Skin epidermis (tissue), 12 donors: ENCODE data around the gene WDR20.
A peak's percentile ranks its signal among the peaks of the same experiment; 100 is the strongest.

ENCODE experiments used
- H3K27ac ChIP-seq, 21 experiments: fragments of 200-600 bp; sonication (generic) in 11 of 21; one replicate each; pipeline ENCODE4 v1.5.0; 2020; ENCODE audit warnings: mild to moderate bottlenecking in 3 of 21, inconsistent platforms in 2 of 21, moderate library complexity in 2 of 21
- H3K4me3 ChIP-seq, 7 experiments: fragments of 200-600 bp; sonication (generic) in 2 of 7; one replicate each; pipeline ENCODE4 v1.5.0; 2020; ENCODE audit warnings: inconsistent platforms in 2 of 7, mild to moderate bottlenecking in 2 of 7, moderate library complexity in 1 of 7

WDR20 gene

DNA sequence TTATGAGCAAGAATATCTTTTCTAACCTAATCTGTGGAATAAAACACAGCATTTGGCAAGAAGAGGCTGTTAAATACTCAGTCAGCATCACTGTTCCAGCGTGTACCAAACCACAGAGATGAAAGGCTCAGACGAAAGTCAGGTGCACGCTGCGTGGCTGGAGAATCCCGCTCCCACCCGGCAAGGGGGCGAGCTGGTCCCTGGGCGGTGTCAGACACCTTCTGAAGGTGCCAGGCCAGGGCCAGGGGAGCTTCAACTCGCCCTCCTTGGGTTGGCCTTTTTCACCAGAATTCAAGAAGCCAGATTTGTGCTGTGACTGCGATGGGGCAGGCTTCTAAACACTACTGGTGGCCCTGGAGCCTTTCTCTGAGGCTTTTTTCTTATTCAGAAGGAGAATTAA is 73.1 kb downstream of the WDR20 start:
- no peak overlapping the region for H3K27ac ChIP-seq
- no peak overlapping the region for H3K4me3 ChIP-seq

DNA sequence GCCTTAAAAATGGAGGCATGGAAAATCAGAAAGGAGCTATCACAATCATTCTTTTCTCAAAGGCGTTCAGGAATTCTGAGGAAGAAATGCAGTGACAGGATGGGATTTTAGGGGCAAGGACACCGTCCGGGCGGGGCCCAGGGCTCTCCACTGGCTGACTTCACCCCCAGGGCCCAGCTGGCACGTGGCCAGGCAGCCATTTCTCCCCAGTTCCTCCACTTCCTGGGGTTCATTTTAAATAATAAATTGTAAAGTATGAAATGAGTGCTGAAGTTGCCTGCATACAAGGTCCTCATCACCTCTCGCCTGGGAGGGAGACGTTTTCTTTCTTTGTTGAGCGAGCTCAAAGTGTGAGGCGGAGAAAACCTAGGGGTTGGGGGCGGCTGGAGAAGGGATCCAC is 73.8 kb downstream of the WDR20 start:
- no peak overlapping the region for H3K4me3 ChIP-seq
- no peak overlapping the region for H3K27ac ChIP-seq

DNA sequence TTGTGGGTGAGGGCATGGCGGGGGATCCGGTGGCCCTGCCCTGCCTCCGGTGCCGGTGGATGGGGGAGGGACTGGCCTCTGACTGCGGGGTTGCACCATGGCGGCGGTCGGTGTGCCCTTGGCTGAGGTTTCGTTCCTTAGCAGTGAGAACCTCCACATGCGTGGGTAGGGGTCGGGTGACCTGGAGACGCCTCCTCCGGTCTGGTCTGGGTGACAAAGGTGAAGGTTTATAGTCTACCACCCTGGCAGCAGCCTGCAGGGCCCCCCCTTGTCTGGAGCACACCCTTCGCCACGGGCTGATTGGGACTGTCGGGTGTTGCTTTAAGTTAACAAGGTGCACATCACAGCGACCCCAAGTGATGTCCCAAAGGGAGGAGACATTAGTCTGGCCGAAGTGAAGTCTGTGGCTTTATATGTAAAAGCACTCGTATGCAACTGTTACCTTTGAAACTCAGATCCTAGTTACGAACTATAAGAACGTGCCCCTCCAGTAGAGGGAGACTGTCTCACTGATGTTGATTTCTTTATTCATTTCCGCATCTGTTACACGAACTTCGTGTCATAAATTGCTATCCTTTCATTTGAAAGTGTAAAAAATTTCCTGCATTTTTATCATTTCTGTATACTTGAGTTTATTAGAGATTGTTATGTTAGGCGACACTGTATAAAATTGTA is 74.4 kb downstream of the WDR20 start:
- Histone ChIP-seq H3K27ac (no peak overlapping the region), H3K4me3 (no peak overlapping the region)

DNA sequence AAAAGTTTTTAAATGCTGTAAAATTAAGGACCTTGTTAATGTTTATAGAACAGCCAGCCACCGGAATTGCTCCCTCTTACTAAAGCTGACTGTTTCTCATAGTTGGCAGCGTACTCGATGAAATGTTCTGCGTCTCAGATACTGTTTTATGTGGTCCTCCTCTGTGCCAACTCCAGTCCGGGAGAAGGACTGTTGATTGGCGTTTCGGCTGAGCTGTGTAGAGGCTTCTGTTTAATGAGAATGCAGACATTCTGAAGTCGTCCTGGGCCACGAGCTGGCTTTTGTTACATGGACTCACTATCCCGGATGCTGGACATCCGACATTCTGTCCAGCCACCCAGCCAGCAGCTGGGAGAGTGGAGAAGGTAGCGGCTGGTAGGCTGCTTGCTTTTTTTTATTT is 75.4 kb downstream of the WDR20 start:
- Histone ChIP-seq H3K27ac (no peak overlapping the region), H3K4me3 (no peak overlapping the region)

DNA sequence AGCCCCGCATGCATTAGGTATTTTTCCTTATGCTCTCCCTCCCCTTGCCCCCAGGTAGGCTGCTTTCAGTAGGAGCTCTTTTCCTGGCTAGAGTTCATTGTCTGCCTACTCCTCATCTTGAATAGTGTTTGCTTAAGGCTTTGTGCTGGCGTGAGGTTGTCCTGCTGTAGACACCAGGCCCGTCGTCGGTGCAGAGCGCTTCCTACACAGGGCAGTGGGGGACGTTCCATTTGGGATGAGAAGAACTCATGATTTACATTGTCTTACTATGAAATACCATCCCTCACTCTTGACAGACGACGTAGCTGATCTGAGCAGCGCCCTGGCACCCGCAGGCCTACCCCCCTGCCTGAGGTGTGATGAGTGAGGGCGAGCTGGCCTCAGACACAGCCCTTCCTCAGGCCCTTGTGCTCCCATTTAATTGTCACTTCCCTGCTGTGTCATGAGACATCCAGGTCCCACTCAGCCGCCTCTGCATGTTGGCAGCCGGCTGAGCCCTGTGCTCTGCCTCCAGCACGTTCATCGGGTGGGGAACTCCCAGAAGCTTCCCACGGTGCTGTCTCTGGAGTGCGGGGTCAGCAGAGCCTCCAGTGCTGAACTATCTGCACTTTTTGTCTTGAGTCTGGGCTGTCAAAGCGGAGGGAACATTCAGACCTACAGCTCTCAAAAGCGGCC is 76.0 kb downstream of the WDR20 start:
- Histone ChIP-seq H3K27ac (no peak overlapping the region), H3K4me3 (no peak overlapping the region)

DNA sequence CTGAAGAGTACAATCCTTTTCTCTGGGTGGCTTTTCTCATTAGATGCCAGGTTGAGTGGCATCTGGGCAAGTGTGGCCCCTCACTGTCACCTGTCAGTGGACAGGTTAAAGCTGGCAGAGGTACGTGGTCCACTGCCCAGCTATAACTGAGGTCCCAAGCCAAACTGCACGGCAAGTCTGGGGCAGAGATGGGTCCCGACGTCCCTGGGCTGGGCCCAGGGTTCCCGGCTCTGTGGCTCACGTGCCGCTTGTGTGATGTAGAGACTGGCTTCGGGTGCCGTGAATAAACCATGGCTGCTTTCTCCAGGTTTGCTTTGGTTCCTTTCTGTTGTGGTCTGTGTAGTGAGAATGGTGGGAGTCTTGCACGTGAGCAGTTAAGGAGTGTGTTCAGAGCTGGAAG is 77.7 kb downstream of the WDR20 start:
- H3K27ac ChIP-seq: no peak overlapping the region
- H3K4me3 ChIP-seq: no peak overlapping the region

DNA sequence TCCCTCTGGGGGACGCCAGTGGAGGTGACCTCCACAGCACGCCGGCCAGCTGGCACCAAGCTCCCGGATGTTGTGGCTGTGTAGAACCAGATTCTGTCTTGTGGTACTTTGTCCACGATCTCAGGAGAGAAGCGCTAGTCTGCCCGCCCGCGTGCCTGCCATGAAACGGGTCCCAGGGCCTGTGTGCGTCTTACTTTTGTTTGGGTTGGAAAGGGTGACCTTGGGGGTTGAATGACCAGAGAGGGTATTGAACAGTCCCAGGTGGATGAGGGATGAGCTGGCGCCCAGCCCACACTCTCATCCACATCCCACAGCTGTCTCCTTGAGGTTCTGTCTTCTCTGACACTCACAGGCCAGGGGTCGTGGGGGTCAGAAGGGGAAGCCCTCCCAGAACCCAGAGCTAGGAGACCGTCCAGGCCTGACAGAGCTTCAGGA is 78.3 kb downstream of the WDR20 start:
- H3K4me3 ChIP-seq: no peak overlapping the region
- H3K27ac ChIP-seq: no peak overlapping the region

DNA sequence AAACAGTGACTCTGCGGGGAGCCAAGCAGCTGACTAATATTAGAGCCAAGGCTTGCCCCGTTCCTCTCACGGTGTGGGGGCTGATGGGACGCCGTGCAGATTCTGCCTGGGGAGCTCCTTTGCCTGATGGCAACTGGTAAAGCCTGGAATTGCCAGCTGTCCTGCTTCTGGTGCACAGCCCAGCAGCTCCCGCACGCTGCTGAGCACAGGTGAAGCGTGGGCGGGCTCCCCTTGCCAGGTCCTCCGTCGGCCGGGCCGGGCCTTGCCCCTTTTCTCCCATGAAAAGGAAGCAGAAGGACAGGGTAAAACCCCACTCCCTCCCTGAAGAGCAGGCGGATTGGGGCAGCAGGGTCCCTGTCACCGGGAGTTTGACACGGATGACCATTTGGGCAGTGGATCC is 79.0 kb downstream of the WDR20 start:
- no peak overlapping the region for H3K27ac ChIP-seq

DNA sequence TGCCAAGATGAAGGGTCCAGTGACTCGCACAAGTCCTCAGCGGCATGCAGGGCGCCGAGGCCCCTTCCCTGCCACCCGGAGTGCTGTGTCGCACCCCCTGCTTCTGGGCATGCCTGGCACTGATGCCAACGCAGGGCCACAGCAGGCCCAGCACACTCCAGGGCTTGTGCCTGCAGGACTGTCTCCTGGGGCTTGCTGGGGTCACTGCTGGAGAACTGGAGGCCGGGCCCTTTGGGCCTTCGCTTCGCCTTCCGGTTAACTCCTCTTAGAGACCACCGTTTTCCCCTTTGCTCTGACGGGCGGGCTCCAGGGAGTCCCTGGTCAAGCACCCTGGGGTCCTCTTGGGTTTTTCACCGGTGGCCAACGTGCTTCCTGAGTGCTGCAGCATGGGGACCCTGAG is 79.6 kb downstream of the WDR20 start:
- H3K4me3 ChIP-seq: no peak overlapping the region
- no peak overlapping the region for H3K27ac ChIP-seq

More for the DNA sequence above, 79.0 kb downstream of the WDR20 start:
- no peak overlapping the region for H3K4me3 ChIP-seq

DNA sequence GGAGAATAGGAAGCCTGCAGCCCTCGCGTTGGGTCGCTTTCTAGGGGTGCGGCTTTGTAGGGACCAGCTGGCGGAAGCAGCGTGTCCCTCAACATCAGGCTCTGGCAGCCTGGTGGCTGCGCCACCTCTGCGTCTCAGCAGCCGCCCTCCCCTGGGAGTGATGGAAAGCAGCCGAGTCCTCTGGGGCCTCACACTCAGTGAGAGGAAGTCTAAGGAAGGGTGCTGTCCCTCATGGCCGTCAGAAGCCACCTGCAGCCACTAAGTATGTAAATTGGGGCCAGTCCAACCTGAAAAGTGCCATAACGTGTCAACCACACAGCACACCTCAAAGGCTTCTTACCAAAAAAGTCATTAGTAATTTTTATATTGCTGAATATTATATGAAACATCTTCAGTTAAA is 80.3 kb downstream of the WDR20 start:
- Histone ChIP-seq H3K4me3 (no peak overlapping the region), H3K27ac (no peak overlapping the region)

DNA sequence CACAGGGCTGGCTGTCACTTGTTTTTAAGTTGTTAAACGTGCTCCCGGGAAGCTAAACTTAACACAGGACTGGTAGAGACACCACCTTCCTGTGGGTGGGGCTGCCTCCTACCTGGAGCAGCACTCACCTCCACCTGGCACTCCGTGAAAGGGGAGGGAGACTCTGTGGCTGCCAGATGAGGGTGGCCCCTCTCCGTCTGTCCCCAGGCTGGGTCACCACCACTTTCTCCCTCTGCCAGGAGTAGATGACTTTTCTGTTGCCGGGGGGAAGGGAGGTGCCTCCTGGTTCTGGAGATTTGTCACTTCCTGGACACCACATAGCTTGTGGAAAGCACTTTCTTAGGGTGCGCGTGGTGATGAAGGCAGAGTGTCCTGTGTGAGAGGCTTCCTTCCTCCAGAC is 81.3 kb downstream of the WDR20 start:
- Histone ChIP-seq H3K27ac (peak overlapping the region in 1 of 21 experiments; percentile 35), H3K4me3 (no peak overlapping the region)

DNA sequence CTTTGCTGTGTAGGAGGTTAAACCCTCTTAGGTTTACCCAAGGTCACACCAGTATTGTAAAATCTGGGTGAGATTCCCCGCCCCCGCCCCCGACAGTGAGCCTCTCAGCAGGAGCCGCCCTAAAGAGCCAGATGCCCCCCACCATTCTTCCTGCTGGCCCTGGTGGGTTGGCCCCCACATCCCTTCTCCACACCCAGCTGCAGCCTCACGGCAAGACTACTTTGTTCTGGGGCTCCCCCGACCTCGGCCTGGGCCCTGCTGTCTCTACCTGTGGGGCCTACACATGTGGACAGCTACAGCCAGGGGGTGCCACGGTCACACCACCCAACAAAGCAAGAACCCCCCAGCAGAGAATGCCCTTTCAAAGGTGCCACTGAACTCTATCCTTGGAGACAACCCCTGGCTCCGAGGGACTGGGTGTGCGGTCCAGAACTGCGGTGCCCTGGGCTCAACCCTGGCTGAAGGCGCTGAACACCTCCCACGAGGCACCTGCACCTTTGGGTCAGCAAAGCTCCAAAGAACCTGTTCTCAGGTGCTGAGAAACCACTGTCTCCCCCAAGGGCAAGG is 82.4 kb downstream of the WDR20 start:
- Histone ChIP-seq H3K27ac (no peak overlapping the region), H3K4me3 (no peak overlapping the region)

DNA sequence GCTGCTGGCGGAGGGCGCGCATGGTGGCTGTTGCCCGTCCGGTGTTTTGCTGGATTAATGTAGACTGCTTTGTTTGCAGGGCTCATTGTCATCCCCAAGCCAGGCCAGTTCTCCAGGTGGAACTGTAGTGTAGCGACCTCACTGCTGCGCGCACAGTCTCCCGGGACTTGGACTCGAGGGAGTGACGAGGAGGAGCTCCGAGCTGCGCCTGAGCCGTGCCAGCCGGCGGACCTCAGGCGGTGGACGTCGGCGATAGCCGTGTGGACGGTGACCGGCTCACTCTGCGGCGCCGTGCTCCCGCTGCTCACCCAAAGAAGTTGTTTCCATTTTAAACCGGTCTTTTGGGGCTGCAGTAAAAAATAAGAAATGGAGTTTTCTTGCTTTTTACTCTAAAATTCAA is 83.1 kb downstream of the WDR20 start:
- Histone ChIP-seq H3K4me3 (no peak overlapping the region), H3K27ac (no peak overlapping the region)

DNA sequence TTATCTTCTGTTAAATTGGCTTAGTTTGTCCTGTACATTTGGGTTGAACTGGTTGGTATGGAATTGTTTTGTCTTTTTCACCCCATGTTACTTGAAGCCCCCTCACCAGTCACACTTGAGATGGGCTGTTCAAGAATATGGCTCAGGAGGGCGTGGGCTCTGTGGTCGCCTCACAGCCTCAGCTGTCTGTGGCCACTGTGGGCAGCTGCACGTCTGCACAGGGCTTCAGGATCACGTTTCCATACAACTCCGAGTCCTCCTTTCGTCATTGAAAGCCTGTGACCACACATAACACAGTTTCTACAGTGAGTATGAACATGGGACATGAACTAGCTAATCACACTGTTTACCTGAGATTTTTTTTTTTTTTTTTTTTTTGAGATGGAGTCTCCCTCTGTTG is 84.0 kb downstream of the WDR20 start:
- no peak overlapping the region for H3K4me3 ChIP-seq
- no peak overlapping the region for H3K27ac ChIP-seq

DNA sequence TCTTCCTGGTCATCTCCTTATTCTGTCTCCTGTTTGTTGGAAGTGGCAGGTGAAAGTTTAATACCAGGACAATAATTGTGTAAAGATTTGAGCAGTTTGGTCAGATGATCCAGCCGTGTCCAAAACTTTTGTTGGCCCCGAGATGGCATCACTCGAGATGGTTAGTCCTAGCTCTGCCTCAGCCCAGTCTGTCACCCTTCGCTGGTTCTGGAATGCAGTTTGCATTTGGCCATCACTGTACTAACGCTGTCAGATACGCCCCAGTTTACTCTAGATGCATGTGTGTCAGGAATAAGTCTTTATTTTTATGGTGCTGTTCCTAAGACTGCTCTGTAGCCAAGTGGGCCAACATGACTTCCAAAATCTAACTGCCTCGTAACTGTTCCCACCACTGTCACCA is 85.7 kb downstream of the WDR20 start:
- Histone ChIP-seq H3K27ac (no peak overlapping the region), H3K4me3 (no peak overlapping the region)

DNA sequence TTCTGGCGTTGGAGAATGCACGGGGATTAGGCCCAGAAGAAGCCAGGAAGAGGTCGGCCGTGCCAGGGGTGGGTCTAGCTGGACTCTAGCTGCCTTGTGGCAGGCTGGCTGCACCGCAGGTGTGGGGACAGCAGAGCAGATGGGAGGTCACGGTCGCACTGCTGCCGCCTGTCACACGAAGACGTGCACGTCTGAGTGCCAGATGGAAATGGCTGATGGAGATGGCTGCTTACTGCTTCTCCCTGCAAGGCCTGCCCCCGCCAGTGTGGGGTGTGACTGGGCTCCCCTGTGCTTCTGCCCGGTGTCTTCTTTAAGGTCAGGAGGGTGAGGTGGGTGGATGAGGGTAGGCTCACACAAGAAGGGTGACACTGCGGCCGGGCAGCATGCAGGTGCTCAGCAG is 86.2 kb downstream of the WDR20 start:
- Histone ChIP-seq H3K27ac (no peak overlapping the region), H3K4me3 (no peak overlapping the region)

DNA sequence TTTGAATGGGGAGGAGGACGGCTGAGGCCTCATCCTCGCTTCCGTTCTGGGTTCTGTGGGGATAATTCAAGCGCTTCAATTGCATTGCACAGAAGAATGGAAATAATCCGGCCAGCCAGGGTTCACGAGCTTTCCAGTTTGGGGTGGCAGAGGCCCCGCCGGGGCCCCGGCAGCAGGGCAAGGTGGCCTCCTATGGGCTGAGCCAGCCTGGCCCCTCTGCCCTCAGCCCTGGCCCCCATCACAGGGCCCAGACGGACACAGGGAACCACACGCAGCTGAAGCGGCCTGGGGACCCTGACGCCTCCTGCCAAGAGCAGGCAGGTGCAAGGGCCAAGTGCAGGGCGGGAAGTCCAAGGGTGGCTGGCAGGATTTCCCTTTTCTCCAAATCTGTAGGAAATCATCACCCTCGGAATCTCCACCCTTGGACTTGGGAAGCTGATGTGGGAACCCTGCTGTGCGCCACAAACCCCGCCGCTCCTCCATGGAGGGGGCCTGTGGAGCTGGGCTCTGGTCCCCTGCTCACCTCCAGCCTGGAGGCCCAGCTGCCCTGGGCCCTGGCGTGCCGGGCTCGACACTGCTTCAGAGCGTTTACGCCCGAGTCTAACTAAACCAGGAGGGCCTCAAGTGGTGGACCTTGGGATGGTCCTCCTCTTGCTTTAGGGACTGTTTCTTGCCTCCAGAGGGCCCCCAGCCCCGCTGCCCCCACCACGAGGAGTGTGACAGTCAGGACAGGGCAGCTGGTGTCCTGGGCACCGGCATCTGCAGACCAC is 86.8 kb downstream of the WDR20 start:
- H3K4me3 ChIP-seq: no peak overlapping the region
- no peak overlapping the region for H3K27ac ChIP-seq

DNA sequence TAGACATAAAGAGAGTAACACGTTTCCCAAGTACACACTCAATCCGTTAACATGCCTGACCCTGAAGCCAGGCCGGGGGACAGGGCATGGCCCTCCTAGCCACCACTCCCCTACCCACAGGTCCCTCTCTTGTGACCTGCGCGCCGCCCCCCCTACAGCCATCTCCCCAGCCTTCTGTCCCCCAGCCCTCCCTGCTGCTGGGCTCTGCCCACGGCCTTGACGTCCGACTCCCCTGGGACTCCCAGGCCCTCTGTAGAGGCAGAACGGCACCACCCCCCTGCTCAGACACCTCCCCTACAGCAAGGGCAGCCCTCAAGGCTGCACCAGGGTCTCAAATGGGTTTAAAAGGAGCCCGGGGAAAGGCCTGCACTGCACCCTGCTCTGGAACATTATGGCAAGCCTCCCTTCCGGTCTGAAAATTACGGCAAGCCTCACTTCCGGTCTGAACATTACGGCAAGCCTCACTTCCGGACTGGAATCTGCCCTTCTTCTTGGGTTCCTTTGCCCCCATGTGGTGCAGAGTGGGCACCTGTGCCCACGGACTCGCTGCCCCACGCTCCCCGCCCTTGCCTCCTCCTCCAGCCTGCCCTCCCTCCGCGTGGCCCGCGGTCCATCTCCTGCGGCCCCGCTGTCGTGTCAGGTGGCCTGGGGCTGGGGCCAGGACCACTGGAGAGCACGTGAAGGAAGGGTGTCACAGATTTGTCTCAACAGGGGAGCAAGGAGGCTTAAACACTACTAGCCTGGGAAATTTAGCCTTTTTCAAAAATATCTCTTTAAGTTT is 87.7 kb downstream of the WDR20 start:
- Histone ChIP-seq H3K4me3 (no peak overlapping the region), H3K27ac (no peak overlapping the region)

DNA sequence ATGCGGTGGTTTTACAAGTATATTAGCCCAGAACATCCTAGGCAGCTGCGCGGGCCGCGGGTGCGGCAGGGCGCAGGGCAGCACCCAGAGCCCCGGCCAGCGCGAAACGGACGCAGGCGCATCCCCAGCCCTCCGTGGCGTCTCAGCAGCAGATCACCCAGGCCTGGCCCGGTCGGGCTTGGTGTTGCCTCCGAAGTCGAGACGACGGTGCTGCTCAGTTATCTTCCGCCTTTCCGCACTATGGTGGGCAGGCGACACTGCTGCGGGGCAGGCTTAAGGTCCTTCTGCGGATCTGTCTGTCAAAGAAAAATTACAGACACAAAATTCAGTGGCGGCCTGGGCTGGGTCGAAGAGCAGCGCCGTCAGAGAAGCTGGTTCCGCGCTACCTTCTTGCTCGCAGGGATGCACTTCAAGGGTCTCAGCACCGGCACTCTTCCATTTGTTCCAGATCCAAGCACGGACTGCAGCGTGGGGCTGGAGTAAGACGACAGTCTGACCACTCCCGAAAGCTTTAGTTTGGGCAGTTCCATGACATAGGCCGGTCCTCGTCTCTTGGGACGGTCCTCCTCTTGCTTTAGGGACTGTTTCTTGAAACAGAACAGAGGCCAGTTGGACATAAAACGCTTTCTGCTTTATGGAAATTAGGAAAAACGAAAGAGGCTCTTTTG is 89.5 kb downstream of the WDR20 start:
- Histone ChIP-seq H3K27ac (no peak overlapping the region), H3K4me3 (no peak overlapping the region)

DNA sequence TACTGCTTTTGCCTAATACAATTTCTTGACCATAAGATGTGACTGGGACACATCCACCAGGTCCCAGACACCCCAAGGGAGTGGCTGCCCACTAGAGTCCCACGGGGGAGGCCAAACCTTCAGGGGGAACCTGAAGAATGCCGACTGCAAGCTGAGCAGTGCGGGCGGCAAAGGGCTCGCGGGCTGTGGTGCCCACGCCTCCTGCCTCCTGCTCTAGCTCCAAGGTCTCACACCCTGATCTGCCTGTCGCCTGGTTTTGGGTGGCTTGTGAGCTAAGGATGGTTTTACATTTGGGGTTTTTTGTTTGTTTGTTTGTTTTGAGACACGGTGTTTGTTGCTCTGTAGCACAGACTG is 90.0 kb downstream of the WDR20 start:
- Histone ChIP-seq H3K27ac (no peak overlapping the region), H3K4me3 (no peak overlapping the region)
